ENCODE measurements around the gene REN.

GRCh38 chr1:204126386-204126785 lies 39.8 kb downstream of the REN start:
- TF ChIP-seq POLR2AphosphoS5 (IDR thresholded peaks at IDR 0.05; ENCODE audit: low read depth, low read length) = no peak
- no peak for TF ChIP-seq POLR2A (IDR thresholded peaks at IDR 0.05; ENCODE audit: low read depth, low read length)
- TF ChIP-seq TAF1 (IDR thresholded peaks at IDR 0.05; ENCODE audit: low read depth, low read length) = no peak
- no peak for TF ChIP-seq POU2F2 (IDR thresholded peaks at IDR 0.05; ENCODE audit: low read depth, low read length)
- TF ChIP-seq SPI1 (IDR thresholded peaks at IDR 0.05; ENCODE audit: low read depth, low read length) = no peak
- no peak for TF ChIP-seq PAX5 (IDR thresholded peaks at IDR 0.05; ENCODE audit: insufficient read depth, low read length, severe bottlenecking)

All from GM12891 (cell line).